Neural crest cell (in vitro differentiated cells): ENCODE measurements around the gene GCC2. TPM values are rescaled to one million over a fixed set of nuclear protein-coding genes. Genes with fewer than 3 reads are reported as not detected.

ENCODE experiments used
- DNase-seq: peaks from one replicate; pipeline ENCODE4 v3.0.0; 2021; ENCODE audit warnings: low read depth, mixed read lengths, low spot score
- H3K27ac Mint-ChIP-seq: one replicate; pipeline ENCODE4 v1.8.0; 2021; ENCODE audit warnings: mild to moderate bottlenecking, mixed read lengths; ENCODE audit not compliant: unreplicated experiment
- H3K27me3 Mint-ChIP-seq: 2 replicates; pipeline ENCODE4 v1.8.0; 2021; ENCODE audit warnings: low read depth, mild to moderate bottlenecking, mixed read lengths
- H3K36me3 Mint-ChIP-seq: 2 replicates; pipeline ENCODE4 v1.8.0; 2021; ENCODE audit warnings: low read depth, mild to moderate bottlenecking, mixed read lengths
- H3K4me1 Mint-ChIP-seq: 2 replicates; pipeline ENCODE4 v1.8.0; 2021; ENCODE audit warnings: mixed read lengths
- H3K4me3 Mint-ChIP-seq: one replicate; pipeline ENCODE4 v1.8.0; 2021; ENCODE audit warnings: mild to moderate bottlenecking, mixed read lengths
- H3K9me3 Mint-ChIP-seq: 2 replicates; pipeline ENCODE4 v1.8.0; 2021; ENCODE audit warnings: mixed read lengths
- total RNA-seq: library from RNA; stranded (reverse); gene quantifications from 2 replicates; pipeline ENCODE4 v1.2.1, GENCODE V29; 2021
- TF ChIP-seq, protein P1 (sequence below): fragments of 200-600 bp; sonication (generic); conservative IDR thresholded peaks from 2 replicates; pipeline ENCODE4 v1.5.0; 2021; ENCODE audit warnings: antibody characterized with exemption, mild to moderate bottlenecking

GCC2 gene
- total RNA-seq, 1 donor from 2014 or later: 24.9 TPM

DNA sequence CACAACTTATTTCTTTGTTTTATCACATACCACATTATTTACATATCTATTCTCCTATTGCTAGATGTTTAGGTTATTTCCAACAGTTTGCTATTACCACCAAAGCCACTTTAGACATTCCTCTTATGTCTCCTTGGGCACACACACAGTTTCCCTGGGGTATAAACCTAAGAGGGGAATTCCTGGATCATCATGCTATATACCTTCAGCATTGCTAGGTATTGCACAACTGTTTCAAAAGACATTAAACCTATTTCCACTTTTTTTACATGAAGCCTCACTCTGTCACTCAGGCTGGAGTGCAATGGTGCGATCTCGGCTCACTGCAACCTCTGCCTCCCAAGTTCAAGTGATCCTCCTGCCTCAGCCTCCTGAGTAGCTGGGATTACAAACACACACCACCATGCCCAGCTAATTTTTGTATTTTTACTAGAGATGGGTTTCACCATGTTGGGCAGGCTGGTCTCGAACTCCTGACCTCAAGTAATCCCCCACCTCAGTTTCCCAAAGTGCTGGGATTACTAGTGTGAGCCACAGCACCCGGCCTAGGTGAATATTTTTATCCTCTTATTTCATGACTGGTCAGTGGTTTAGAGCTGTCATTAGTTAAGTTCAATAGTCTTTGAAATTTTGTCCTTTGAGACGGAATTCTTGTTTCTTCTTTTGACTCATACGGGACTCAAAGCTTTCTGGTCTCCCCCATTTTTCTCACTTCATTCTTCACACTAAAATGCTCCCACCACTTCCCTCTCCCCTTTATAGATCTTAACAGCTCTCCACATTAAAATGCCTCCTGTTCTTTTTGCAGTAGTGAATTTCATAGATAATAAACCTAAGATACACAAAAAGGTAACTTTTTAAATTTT lies 40.9 kb upstream of the GCC2 start:
- peaks cover 3% of the 10 kb centered on the region for H3K36me3 Mint-ChIP-seq
- peaks cover 10% of the 10 kb centered on the region for H3K4me1 Mint-ChIP-seq
- no peak overlapping the region for H3K27ac Mint-ChIP-seq
- H3K9me3 Mint-ChIP-seq: peaks cover 8% of the 10 kb centered on the region
- no peak overlapping the region for H3K4me3 Mint-ChIP-seq
- no peak for DNase-seq
- TF ChIP-seq, protein P1, sequence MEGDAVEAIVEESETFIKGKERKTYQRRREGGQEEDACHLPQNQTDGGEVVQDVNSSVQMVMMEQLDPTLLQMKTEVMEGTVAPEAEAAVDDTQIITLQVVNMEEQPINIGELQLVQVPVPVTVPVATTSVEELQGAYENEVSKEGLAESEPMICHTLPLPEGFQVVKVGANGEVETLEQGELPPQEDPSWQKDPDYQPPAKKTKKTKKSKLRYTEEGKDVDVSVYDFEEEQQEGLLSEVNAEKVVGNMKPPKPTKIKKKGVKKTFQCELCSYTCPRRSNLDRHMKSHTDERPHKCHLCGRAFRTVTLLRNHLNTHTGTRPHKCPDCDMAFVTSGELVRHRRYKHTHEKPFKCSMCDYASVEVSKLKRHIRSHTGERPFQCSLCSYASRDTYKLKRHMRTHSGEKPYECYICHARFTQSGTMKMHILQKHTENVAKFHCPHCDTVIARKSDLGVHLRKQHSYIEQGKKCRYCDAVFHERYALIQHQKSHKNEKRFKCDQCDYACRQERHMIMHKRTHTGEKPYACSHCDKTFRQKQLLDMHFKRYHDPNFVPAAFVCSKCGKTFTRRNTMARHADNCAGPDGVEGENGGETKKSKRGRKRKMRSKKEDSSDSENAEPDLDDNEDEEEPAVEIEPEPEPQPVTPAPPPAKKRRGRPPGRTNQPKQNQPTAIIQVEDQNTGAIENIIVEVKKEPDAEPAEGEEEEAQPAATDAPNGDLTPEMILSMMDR: no peak
- no peaks in the 10 kb centered on the region for H3K27me3 Mint-ChIP-seq

DNA sequence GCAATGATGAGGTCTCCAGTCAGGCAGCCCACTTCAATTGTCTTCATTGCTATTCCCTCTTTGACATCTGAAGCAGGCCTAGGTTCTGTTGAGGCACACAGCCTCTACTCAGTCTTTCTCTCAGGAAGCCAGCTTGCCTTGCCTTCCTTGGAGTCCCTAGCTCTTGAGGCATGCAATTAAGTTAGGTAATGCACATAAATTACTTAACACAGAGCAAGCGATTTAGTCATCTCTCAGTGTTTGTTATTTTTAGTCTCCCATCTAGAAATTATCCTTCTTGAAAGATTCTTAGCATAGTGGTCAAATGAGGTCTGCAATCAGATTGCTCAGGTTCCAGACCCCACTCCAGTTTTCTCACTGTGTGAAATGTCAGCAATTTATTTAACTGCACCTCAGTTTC lies 39.2 kb upstream of the GCC2 start:
- Mint-ChIP-seq H3K27me3 (no peaks in the 10 kb centered on the region), H3K4me1 (no peaks in the 10 kb centered on the region), H3K27ac (no peak overlapping the region), H3K9me3 (peaks cover 10% of the 10 kb centered on the region), H3K36me3 (no peaks in the 10 kb centered on the region), H3K4me3 (no peak overlapping the region)
- TF ChIP-seq, protein P1: no peak
- no peak for DNase-seq

DNA sequence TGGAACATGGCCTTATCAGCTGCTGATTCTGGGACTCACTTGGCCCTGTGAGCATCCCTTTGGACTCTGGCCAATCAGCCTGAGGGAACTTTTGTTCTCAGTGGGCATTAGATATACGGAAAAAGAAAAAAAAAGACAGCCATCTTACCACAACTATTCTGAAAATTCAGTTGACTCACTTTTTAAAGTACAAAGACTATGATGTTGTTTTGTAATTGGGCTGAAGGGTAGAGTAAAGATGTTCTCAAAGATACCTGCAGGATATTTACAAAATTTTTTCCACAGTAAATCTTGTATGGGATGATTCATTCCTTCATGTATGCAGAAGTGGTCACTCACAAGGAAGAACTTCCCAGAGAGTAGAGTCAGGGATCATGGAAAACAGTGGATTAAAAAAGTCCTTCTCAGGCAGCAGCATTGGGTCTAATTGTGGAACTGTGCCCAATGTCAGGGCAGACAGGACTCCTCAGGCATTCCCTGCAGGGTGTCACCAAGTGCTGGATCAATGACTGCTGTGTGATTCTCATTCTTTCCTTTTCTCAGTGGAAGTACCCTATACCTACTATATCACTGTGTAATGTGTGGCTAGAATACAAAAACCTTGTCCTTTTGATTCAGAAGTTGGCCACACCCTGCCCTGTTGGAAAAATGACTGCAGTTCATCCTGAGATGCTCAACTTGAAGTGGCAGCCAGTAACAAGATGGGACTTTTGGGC lies 35.9 kb upstream of the GCC2 start:
- peaks cover 5% of the 10 kb centered on the region for H3K9me3 Mint-ChIP-seq
- no peaks in the 10 kb centered on the region for H3K36me3 Mint-ChIP-seq
- TF ChIP-seq, protein P1: no peak
- H3K4me1 Mint-ChIP-seq: no peaks in the 10 kb centered on the region
- no peak overlapping the region for H3K4me3 Mint-ChIP-seq
- H3K27me3 Mint-ChIP-seq: no peaks in the 10 kb centered on the region
- DNase-seq: no peak
- H3K27ac Mint-ChIP-seq: peak overlapping the region; percentile 52

DNA sequence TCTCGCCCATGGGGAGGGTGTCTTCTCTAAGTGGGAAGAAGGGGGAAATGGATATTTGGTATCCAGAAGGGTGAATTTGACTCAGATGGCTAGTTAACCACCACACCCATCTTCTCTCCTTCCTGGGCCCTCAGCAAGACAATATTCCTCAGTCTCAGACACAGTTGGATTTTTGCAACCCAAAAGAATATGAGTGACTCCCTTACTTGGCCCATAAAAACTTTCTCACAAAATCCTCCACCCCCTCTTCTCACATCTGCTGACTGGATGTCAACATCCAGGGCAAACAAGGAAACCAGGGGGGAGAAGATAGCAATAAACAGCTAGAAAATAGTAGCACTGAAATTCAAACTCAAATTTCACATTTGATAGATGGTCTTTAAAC lies 35.3 kb upstream of the GCC2 start:
- no peak for DNase-seq
- no peaks in the 10 kb centered on the region for H3K4me1 Mint-ChIP-seq
- TF ChIP-seq, protein P1: no peak
- H3K4me3 Mint-ChIP-seq: no peak overlapping the region
- no peak overlapping the region for H3K27ac Mint-ChIP-seq
- no peaks in the 10 kb centered on the region for H3K36me3 Mint-ChIP-seq
- peaks cover 5% of the 10 kb centered on the region for H3K9me3 Mint-ChIP-seq
- no peaks in the 10 kb centered on the region for H3K27me3 Mint-ChIP-seq

DNA sequence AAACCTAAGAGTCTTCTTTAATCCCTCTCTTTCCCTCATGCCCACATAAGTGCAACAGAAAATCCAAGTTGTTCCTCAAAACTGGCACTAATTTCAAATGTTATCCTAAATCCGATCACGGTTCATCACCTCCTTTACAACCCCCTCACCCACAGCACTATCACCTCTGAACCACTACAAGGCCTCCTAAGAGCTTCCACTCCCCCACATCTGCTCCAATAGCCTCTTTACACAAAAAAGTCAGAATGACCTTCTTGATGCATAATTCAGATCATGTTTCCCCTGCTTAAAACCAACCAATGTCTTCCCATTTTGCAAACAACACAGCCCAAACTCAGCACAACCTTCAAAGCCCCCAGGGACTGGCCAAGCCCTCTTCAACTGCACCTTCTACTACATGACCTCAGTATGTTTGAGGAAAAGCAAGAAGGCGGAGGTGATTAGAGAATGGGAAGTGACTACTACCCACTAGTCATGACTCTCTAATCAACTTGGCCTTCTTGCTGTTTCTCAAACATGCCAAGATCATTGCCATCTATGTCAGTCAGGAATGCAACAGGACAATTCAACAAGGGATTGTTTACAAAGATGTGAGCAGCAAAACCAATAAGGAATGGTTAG lies 34.6 kb upstream of the GCC2 start:
- Mint-ChIP-seq H3K9me3 (peaks cover 5% of the 10 kb centered on the region), H3K36me3 (no peaks in the 10 kb centered on the region), H3K27ac (no peak overlapping the region), H3K27me3 (no peaks in the 10 kb centered on the region), H3K4me1 (no peaks in the 10 kb centered on the region), H3K4me3 (no peak overlapping the region)
- no peak for DNase-seq
- TF ChIP-seq, protein P1: no peak
